Fibroblast of mammary gland (primary cell): Measurements from ENCODE around the gene GAB3.
A peak's percentile ranks its signal among the peaks of the same experiment; 100 is the strongest.

Experiments used
- DNase-seq: peaks from one replicate; pipeline ENCODE4 v3.0.0-alpha.2; 2010; ENCODE audit warnings: low read depth
- H3K4me3 ChIP-seq: 2 replicates; pipeline ENCODE4 v1.5.1; 2011; ENCODE audit warnings: low read depth, mild to moderate bottlenecking, low read length, moderate library complexity; ENCODE audit not compliant: control insufficient read depth
- CTCF ChIP-seq: conservative IDR thresholded peaks from 2 replicates; pipeline ENCODE4 v1.5.1; 2011; ENCODE audit warnings: low read depth, low read length, inconsistent platforms; ENCODE audit not compliant: control insufficient read depth, insufficient read depth

Gene GAB3

GRCh38 chrX:154751203-154751668 is 359 bp upstream of the GAB3 start:
- H3K4me3 ChIP-seq: peak overlapping the region; percentile 44
- no peak for TF ChIP-seq CTCF
- no peak for DNase-seq

- peak overlapping the region; percentile 44 for H3K4me3 ChIP-seq
- no peak for DNase-seq
- no peak for TF ChIP-seq CTCF
Observed at GRCh38 chrX:154749856-154750255, 1.0 kb downstream of the GAB3 start.

DNA sequence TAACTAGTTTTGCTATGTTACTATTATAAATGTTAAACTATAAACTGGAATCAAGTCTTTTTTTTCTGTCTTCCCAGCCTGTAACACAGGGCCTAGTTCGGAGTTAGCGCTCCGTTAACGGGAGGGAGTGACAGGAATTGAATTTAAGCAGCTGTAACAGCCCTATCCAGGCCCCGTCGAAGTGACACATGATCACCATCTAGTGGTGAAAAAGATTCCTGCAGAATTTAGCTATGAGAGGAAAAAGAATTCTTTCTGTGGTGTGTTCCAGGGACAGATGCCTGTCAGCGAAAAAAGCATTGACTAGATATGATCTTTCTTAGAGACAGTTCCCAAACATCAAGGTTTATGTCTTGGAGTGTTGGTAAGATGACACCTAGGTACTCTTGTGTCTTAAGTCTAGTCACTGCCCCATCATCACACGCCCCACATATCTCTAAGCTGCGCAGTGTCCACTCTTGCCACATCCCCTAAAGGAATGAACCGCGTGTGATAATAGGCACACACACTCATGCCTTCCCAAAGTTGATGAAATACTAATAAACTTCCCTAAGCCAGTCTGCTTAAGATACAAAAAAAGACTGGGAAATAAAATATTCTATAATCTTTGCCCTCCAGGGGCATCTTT is 2.1 kb downstream of the GAB3 start:
- peak; percentile 62 for DNase-seq
- TF ChIP-seq CTCF: peak; percentile 77
- no peak overlapping the region for H3K4me3 ChIP-seq

DNA sequence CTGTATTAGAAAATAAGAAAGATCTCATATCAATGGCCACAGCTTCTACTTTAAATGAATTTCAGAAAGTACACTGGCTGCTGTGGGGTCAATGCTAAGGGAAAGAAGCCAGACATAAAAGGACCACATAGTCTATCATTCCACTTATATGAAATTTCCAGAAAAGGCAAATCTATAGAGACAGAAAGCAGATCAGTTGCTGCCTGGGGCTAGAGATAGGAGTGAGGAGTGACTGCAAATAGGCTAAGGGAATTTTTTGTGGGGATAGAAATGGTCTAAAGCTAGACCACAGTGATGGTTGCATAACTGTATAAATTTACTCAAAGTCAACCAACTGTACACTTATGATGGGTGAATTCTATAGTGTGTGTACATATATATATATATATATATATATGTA is 8.3 kb downstream of the GAB3 start:
- no peak for DNase-seq
- H3K4me3 ChIP-seq: no peak overlapping the region
- no peak for TF ChIP-seq CTCF

DNA sequence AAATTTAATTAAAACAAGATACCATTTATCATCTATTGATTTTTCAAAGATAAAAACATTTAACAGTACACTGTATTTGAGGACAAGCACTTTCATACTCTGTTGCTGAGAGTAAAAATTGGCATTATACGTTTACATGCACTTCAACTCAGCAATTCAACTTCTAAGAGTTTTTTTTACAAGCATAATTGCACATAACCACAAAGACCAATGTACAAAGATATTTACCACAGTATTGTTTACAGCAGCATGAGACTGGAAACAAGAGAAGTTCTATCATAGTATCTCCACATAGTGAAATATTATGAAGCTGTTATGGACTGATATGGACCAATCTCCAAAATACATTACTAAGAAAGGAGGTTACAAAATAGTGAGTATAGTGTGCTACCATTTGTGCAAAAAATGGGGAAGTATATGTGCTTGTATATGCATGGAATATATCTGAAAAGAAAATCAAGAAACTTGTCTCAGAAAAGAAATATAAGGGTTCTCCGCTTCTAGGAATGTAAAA is 10.9 kb downstream of the GAB3 start:
- TF ChIP-seq CTCF: no peak
- DNase-seq: no peak
- no peak overlapping the region for H3K4me3 ChIP-seq

DNA sequence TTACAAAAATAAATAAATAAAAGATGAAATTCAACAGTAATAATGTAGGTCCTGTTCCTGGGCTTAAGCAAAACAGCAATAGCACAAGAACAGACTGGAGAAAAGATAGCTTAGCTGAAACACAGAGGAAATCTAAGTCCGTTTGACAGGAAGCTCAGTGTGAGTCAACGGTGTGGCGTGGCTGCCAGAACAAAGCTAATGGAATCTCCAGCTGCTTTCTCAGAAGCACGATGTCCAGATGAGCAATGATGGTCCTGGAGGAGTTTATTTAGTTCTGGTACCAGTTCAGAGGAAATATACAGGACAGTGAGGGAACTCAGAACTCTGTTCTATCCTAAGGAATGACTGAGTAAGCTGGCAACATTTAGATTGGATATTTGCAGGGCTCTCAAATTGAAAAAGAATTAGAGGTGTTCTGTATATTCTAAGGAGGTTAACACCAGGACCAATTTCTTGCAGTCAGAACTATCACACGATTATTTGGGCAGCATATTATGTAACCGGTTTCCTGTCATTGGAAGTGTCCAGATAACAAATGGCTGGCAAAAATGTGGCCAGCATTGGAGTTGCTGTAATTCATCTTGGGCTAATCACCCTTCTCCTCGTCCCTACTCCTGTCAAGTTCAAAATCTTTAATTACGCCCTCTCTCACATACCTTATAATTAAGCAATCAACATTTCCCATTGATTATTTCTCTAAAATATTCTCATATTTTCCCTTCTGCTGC is 12.7 kb downstream of the GAB3 start:
- DNase-seq: peak; percentile 87
- TF ChIP-seq CTCF: no peak
- H3K4me3 ChIP-seq: no peak overlapping the region
